ENCODE data around the gene RGS6.

GRCh38 chr14:72013721-72014345, 81.6 kb downstream of the RGS6 start:
- TF ChIP-seq, protein P1, sequence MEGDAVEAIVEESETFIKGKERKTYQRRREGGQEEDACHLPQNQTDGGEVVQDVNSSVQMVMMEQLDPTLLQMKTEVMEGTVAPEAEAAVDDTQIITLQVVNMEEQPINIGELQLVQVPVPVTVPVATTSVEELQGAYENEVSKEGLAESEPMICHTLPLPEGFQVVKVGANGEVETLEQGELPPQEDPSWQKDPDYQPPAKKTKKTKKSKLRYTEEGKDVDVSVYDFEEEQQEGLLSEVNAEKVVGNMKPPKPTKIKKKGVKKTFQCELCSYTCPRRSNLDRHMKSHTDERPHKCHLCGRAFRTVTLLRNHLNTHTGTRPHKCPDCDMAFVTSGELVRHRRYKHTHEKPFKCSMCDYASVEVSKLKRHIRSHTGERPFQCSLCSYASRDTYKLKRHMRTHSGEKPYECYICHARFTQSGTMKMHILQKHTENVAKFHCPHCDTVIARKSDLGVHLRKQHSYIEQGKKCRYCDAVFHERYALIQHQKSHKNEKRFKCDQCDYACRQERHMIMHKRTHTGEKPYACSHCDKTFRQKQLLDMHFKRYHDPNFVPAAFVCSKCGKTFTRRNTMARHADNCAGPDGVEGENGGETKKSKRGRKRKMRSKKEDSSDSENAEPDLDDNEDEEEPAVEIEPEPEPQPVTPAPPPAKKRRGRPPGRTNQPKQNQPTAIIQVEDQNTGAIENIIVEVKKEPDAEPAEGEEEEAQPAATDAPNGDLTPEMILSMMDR (IDR thresholded peaks at IDR 0.05) = no peak
- TF ChIP-seq POLR2A (IDR thresholded peaks at IDR 0.05) = no peak
- TF ChIP-seq POLR2AphosphoS5 (IDR thresholded peaks at IDR 0.05) = no peak

All from breast epithelium (tissue), 3 donors.